Gastrocnemius medialis (tissue), 4 donors: ENCODE results near the gene UNC45A. TPM values are rescaled to one million over a fixed set of nuclear protein-coding genes. Genes with fewer than 3 reads are reported as not detected.

ENCODE experiments used
- ATAC-seq, 2 donors: fragments of 150-250 bp; one replicate each; pipeline ENCODE4 v1.9.1; 2016
- DNase-seq, 2 donors: peaks; one replicate each; pipeline ENCODE4 v3.0.0-alpha.2; 2019
- H3K27ac ChIP-seq, 4 donors: fragments of 200-600 bp; sonication (generic); 1 replicate in 1 of 4; 2 replicates in 3 of 4; pipeline ENCODE4 v1.5.1; 2016 to 2018; ENCODE audit warnings: mild to moderate bottlenecking in 2 of 4, moderate library complexity in 1 of 4
- H3K27me3 ChIP-seq, 3 donors: fragments of 200-600 bp; sonication (generic) in 2 of 3; 1 replicate in 1 of 3; 2 replicates in 2 of 3; pipeline versions ENCODE4 v1.5.1 to v1.6.0; 2016 to 2019; ENCODE audit warnings: mild to moderate bottlenecking in 1 of 3, moderate library complexity in 1 of 3
- H3K36me3 ChIP-seq, 2 donors: fragments of 200-600 bp; sonication (generic) in 1 of 2; one replicate each; pipeline ENCODE4 v1.5.1; 2017 to 2018
- H3K4me1 ChIP-seq, 2 donors: fragments of 200-600 bp; sonication (generic) in 1 of 2; one replicate each; pipeline ENCODE4 v1.5.1; 2016 to 2017; ENCODE audit warnings: mild to moderate bottlenecking in 2 of 2
- H3K4me3 ChIP-seq, 4 donors: fragments of 200-600 bp; sonication (generic) in 3 of 4; 1 replicate in 1 of 4; 2 replicates in 3 of 4; pipeline ENCODE4 v1.5.1; 2016 to 2019; ENCODE audit warnings: mild to moderate bottlenecking in 2 of 4
- H3K9me3 ChIP-seq, 3 donors: fragments of 200-600 bp; sonication (generic) in 2 of 3; 1 replicate in 1 of 3; 2 replicates in 2 of 3; pipeline ENCODE4 v1.5.1; 2016 to 2019
- CTCF ChIP-seq, 5 experiments: fragments of 450-650 bp in 3 of 5; fragments of 200-600 bp in 2 of 5; sonication (generic) in 2 of 5; IDR thresholded peaks in 4 of 5; conservative IDR thresholded peaks in 1 of 5; 1 replicate in 4 of 5; 2 replicates in 1 of 5; pipeline ENCODE4 v1.5.1; 2016 to 2019; ENCODE audit warnings: antibody characterized with exemption in 5 of 5, mild to moderate bottlenecking in 3 of 5, moderate library complexity in 3 of 5
- POLR2A ChIP-seq, 2 donors: fragments of 450-650 bp; IDR thresholded peaks; one replicate each; pipeline ENCODE4 v1.6.1; 2017; ENCODE audit warnings: antibody characterized with exemption in 2 of 2, mild to moderate bottlenecking in 2 of 2, moderate library complexity in 2 of 2
- in situ Hi-C, 4 donors: fragments of 200-750 bp; cut with MboI; loops; one replicate each; pipeline versions ENCODE4 v1.15.0 to v1.8.0; 2017; ENCODE audit warnings: low sequenced_read_pairs in 4 of 4
- intact Hi-C: fragments of 100-400 bp; cut with DNase I; formaldehyde crosslinking; loops from one replicate; pipeline ENCODE4 v1.15.1; 2023; ENCODE audit warnings: low total_unique reads
- total RNA-seq, 4 donors: library from RNA; depleted of rRNA; stranded (reverse); fragments of >200 nt; gene quantifications; one replicate each; pipeline versions ENCODE4 v1.1.0 to v1.2.3, GENCODE V29; 2016

Gene UNC45A
- total RNA-seq, 4 donors from 2014 or later = 6.8 to 9.6 (median 7.6) TPM

GRCh38 chr15:90903733-90904536, 31.1 kb upstream of the UNC45A start:
- TF ChIP-seq CTCF (IDR thresholded peaks at IDR 0.05 in 4 of 5, conservative IDR thresholded peaks at IDR 0.05 in 1 of 5) (no peak), POLR2A (IDR thresholded peaks at IDR 0.05) (no peak)
- Histone ChIP-seq H3K27me3 (no peaks in the 10 kb centered on the region), H3K9me3 (no peaks in the 10 kb centered on the region), H3K27ac (peak overlapping the region; percentile 85 to 97 (median 94)), H3K4me3 (peak overlapping the region; percentile 70 to 81 (median 74)), H3K4me1 (peaks cover 22 to 32% of the 10 kb centered on the region in 2 donors), H3K36me3 (peaks cover 0 to 41% of the 10 kb centered on the region in 2 donors)
- intact Hi-C loops (loop anchor here (1.0 to 2.0 kb wide), 3 partner anchors 12 to 90 kb away; partner anchors contain the start of gene PRC1), in situ Hi-C loops (no loop called here)
- peak in 1 of 2 donors; percentile 9 for ATAC-seq
- no peak for DNase-seq

GRCh38 chr15:90904746-90905145, 30.3 kb upstream of the UNC45A start:
- H3K4me3 ChIP-seq = no peak overlapping the region
- TF ChIP-seq CTCF (IDR thresholded peaks at IDR 0.05 in 4 of 5, conservative IDR thresholded peaks at IDR 0.05 in 1 of 5) (no peak), POLR2A (IDR thresholded peaks at IDR 0.05) (no peak)
- DNase-seq = no peak
- peak overlapping the region in 2 of 4 donors; percentile 94 to 97 for H3K27ac ChIP-seq
- no peak for ATAC-seq
- H3K4me1 ChIP-seq = peaks cover 22 to 32% of the 10 kb centered on the region in 2 donors
- peaks cover 0 to 48% of the 10 kb centered on the region in 2 donors for H3K36me3 ChIP-seq
- in situ Hi-C loops (no loop called here), intact Hi-C loops (no loop called here)
- no peaks in the 10 kb centered on the region for H3K27me3 ChIP-seq
- no peaks in the 10 kb centered on the region for H3K9me3 ChIP-seq

- peaks cover 22 to 32% of the 10 kb centered on the region in 2 donors for H3K4me1 ChIP-seq
- DNase-seq (no peak), ATAC-seq (no peak)
Measured at GRCh38 chr15:90905306-90906180, 29.5 kb upstream of the UNC45A start.

More at GRCh38 chr15:90905306-90906180, 29.5 kb upstream of the UNC45A start:
- Histone ChIP-seq H3K9me3 (no peaks in the 10 kb centered on the region), H3K4me3 (no peak overlapping the region), H3K27ac (peak overlapping the region in 2 of 4 donors; percentile 8 to 20), H3K27me3 (no peaks in the 10 kb centered on the region), H3K36me3 (peaks cover 0 to 56% of the 10 kb centered on the region in 2 donors)
- in situ Hi-C loops = no loop called here
- intact Hi-C loops = no loop called here
- TF ChIP-seq POLR2A (IDR thresholded peaks at IDR 0.05) (no peak), CTCF (IDR thresholded peaks at IDR 0.05 in 4 of 5, conservative IDR thresholded peaks at IDR 0.05 in 1 of 5) (no peak)
